SHP77 (cell line): ENCODE measurements around the gene CLTCL1.
"Not testable (repeated sequence)": the region's sequence is repeated elsewhere in the genome, so short reads cannot be mapped to it uniquely, and the experiment has no call there.

Experiments
- DNase-seq, 2 experiments: peaks; one replicate each; lab custom pipeline; 2025; lab: John Stamatoyannopoulos, UW

CLTCL1 gene

GRCh38 chr22:19175602-19176174 is 115.8 kb downstream of the CLTCL1 start:
- no peak for DNase-seq

GRCh38 chr22:19175026-19175601 is 116.4 kb downstream of the CLTCL1 start:
- DNase-seq = no peak

GRCh38 chr22:19174106-19175025 is 117.2 kb downstream of the CLTCL1 start:
- no peak for DNase-seq

GRCh38 chr22:19173047-19174035 is 118.2 kb downstream of the CLTCL1 start:
- no peak for DNase-seq

GRCh38 chr22:19172213-19173046 is 119.1 kb downstream of the CLTCL1 start:
- no peak for DNase-seq

GRCh38 chr22:19169947-19170318 is 121.6 kb downstream of the CLTCL1 start:
- no peak for DNase-seq

DNA sequence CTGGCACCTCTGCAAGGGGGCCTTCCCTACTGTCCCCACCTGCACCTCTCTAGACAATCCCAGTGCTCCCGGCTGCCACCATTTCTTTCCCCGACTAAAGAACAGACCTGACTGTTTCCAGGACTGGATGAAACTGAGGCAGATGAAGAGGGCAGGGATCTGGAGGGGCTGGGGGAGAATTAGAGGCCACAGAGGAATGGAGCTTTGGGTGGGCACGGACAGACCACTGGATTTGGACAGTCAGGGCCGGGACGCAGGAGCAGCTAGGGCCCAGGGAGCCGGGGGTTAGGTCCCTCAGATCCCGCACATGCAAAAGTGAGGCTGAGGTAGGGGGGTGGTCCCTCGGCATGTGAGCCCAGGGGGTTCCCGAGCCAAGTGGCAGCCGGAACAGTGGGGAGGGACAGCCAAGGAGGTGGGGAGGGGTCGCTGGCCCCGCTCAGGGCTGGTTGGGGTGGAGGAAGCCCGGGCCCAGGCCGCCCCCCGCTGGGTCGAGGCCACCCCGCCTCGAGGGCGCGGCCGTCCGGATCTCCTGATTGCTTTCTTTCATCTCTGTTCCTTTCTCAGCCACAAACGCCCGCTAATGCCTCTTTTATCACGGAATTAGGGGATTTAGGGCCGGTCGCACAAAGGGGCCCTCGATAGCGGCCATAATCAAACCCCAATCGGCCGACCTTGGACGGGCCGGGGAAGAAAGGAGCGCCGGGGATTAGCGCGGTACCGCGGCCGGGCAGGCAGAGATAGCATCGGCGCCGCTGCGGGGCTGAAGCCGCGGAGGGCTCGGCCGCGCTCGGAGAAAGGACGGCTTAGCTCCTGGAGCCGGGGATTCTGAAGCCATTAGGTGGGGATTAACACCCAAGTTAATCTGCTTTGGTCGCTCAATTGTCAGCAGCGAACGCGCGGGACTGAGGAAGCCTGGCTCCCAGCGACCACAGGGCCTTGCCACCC is 122.2 kb downstream of the CLTCL1 start:
- DNase-seq = no peak

DNA sequence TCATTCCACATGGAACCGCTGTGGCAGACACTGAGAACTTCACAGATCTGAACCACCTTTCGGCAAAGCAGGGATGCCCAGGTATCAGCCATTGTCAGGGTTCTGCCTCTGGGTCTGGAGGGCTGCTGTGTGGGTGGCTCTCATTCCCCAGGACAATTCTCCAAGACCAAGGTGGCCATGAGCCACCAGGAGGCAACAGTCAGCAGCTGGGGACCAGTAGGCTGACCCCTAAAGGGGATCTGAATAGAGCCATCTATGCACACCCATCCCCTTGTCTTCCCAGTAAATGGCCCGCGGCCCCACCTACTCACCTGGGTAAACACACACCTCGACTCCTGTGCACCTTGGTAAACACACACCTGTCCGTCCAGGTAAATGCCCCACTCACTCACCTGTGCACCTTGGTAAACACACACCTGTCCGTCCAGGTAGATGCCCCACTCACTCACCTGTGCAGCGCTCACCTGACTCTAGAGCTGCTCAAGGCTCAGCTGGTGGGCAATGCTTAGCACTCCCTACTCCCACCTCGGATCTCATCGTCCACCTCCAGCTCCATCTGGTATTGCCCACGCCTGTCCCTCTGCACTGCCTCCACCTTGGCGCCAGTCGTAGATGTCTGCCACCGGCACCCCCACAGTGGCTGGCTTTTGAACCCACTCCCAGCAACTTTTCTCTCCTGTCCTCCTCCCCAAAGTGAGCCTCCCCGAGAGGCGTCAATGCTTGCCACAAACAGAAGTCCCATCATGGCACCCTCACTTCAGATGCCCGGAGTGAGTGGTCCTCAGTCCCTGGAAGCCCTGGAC is 123.2 kb downstream of the CLTCL1 start:
- no peak for DNase-seq

- DNase-seq = no peak
These were observed 124.2 kb downstream of the CLTCL1 start for GRCh38 chr22:19167106-19167869.

GRCh38 chr22:19166421-19166820 is 125.1 kb downstream of the CLTCL1 start:
- no peak for DNase-seq

DNA sequence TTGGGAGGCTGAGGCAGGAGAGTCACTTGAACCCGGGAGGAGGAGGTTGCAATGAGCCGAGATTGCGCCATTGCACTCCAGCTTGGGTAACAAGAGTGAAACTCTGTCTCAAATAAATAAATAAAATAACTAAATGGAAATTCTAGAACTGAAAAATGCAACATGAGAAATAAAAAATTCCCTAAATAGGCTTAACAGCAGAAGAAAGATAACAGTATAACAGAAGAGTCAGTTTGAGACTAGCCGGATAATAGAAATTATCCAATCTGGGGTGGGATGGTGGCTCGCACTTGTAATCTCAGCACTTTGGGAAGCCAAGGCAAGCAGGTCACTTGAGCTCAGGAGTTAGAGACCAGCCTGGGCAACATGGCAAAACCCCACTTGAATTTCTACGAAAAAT is 127.1 kb downstream of the CLTCL1 start:
- DNase-seq = no peak

DNA sequence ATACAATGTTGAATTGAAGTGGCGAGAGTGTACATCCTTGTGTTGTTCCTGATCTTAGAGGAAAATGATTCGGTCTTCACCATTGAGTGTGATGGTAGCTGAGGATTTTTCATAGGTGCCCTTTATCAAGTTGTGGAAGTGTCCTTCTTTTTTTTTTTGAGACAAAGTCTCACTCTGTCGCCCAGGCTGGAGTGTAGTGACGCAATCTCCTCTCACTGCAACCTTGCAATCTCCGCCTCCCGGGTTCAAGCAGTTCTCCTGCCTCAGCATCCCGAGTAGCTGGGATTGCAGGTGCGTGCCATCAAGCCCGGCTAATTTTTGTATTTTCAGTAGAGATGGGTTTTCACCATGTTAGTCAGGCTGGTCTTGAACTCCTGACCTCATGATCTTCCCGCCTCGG is 132.9 kb downstream of the CLTCL1 start:
- DNase-seq = not testable (repeated sequence)

DNA sequence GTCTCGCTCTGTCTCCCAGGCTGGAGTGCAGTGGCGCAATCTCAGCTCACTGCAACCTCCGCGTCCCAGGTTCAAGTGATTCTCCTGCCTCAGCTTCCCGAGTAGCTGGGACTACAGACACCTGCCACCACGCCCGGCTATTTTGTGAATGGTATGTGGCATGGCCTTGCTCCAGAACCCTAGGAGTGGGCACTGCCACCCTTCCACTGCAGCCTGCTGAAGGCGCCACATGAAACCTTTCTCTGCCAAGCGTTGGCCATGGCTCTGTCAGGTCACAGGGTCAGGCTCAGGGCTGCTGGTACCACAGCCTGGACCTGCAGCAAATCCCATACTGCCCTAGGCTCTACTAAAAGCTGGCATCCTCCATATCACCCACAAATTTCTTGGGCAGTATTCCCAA is 135.4 kb downstream of the CLTCL1 start:
- DNase-seq = not testable (repeated sequence)

DNA sequence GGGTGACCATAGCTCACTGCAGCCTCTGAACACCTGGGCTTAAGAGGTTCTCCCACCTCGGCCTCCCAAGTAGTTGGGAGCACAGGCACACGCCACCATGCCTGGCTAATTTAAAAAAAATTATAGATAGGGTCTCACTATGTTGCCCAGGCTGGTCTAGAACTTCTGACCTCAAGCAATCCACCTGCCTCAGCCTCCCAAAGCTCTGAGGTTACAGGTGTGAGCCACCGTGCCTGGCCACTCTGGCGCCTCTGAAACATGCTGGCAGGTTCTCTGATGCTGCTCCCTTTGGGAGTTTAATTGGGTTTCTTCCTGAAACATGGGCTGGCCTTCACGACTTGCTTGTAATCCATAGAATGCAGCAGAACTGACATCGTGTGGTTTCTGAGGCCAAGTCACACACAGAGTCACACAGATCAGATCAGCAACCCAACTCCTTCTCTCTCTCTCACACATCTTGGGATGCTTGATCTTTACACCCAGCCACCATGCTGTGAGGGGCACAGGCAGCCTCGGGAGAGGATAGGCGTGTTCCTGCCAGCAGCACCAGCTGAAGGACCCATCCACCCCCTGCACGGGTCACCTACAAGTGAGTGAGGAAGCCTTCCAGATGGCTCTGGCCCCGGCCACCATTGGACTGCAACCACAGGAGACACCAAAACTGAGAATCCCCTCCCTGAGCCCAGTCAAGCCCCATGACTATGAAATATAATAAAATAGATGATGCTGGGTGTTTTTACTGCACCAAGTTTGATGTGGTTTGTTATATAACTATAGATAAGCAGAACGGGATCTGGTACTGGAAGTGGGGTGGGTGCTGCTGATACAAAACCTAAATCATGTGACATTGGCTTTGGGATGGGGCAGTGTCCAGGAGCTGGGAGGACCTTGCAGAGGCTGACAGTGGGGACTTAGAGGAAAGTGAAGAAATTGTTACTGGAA is 138.3 kb downstream of the CLTCL1 start:
- no peak for DNase-seq

DNA sequence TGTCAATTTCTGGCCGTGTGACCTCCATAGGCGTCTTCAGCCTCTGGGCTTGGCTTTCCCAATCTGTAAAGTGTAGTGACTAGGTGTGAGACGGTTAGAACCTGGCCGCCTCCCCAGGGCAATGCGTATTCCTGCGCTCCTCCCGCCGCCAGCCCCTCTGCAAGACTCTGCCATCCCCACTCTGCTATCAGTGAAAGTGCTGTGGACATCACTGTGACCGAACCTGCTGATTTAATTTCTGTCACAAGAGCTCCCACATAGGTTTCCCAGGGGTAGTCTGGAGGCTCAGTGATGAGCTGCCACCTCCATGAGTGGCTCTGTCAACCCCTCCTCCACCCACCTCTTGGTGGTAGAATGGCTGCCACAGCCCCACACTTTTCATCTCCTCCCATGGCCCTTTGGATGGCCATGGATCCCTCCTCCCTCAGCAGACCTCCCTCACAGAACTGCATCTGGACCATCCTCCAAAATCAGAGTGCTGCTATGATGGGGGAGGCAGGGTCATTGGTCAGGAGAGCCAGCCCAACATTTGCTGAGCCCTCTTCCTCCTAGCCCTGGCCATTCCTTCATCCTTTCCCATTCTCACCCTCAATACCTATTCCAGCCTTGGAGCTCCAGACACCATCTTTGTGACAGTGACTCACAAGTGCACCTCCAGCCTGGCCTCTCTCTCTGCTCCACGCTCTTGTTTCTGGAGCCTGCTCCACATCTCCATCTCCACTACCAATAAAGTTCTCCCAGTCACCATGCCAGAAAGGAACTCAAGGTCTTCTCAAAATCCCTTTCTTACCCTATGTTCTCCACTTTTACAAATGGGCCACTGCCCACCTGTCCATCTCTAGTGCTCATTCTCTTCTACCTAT is 140.0 kb downstream of the CLTCL1 start:
- DNase-seq = no peak
